GM19035 (cell line): ENCODE measurements around the gene TMA7B.

Source experiments
- ATAC-seq: cut with Tn5 transposase; IDR thresholded peaks from one replicate; pipeline ENCODE4 v1.9.1; 2021; ENCODE audit not compliant: unreplicated experiment

Gene TMA7B

DNA sequence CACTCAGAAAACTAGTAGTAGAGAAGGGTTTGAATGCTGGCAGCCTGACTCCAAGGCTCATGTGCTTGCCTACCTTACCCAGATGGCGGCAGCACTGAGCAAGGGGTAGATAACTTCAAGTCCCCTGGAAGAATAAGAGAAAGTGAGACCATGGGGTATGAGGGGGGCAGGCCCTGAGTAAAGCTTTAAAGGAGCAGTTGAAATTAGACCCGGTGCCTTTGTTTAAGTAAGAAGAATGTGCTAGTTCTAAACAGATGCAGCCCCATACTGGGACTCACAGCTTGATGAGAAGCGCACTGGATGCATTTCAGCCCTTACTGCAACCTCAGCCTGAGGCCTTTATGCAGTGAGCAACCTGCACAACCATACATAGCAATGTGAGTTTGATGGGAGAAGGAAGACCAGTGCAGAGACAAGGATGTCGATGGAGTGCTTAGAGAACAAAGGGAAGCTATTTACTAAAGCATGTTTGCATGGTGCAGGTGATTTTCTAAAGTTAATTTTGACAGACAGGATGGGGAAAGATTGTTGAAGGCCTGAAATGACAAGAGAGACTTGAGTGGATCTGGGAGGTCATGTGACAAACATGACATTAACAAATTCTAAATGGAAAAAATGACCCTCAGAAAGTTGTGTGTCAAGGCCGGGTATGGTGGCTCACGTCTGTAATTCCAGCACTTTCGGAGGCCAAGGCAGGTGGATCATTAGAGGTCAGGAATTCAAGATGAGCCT is 27.1 kb upstream of the TMA7B start:
- no peak for ATAC-seq

DNA sequence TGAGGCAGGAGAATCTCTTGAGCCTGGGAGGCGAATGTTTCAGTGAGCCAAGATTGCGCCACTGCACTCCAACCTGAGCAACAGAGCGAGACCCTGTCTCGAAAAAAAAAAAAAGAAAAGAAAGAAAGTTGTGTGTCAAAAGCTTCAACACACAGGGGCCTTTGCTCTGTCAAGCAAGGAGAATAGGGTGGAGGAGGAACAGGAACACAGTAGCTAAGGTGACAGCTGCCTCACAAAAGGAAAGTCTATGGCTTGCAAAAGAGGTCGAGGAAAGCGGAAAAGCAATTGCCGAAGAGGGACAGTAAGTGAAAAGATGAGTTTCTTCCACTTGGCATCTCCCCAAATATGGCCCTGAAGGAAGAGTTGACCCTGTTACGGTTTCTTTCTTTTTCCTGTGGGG is 26.5 kb upstream of the TMA7B start:
- no peak for ATAC-seq

DNA sequence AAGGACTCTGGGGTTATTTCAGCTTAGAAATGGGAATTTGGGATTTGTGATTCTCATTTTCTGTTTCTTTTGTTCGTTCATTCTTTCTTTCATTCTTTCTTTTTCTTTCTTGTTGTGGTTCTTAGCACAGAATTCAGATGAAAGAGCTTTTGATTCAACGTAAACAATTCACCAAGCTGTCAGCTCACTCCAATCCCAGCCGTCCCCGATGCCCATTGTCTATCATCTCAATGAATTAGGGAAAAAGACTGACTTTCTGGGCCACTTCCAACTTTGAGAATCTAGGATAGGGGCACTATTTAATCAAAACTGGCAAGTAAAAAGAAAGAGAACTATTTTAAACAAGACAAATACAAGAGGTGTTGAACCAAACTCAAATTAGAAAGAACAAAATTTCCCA is 25.1 kb upstream of the TMA7B start:
- ATAC-seq = no peak

DNA sequence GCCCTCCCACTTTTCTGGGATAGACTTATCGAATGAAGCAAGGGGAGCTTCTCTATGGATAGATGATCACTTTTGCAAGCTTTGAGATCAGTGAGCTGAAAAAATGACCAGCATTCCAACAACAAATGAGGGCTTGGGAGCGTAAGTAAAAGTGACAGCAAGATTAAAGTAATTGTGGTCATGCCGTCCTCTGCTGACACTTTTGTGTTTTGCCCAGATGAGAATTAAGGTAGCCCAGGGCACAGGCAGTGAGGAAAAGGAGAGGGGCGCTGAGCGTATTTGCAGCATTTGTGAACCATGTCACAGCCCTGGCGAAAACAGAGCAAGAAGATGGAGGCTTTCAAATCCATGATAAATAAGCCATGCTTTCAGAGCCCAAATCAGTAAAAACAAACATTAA is 24.6 kb upstream of the TMA7B start:
- no peak for ATAC-seq

DNA sequence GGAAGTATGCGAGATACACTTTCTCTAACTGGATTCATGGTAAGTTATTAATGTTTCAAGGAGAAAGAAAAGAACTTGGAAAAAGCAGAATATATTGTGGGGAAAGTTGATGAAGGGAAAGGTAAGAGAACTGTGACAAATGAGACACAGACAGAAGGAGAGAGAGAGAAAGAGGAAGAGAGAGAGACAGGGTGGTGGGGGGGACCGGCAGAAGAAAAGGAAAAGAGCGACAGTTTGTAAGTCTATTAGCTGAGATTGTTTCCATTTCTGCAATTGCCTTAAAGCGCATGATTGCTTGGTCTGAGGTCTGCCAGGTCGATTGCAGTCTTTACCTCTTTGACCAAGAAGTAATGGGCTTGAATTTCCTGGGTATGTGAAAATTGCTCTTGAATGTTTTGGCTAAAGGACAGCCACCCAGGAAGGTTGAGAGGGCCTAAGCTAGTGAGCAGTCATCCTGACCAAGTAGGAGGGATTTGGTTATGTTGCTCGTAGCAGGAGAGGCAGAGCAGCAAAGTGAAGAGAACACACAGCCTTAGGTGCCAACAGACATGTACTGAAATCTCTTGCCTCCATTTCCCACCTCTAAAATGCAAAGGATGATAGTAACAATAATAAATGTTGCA is 23.6 kb upstream of the TMA7B start:
- ATAC-seq = no peak

DNA sequence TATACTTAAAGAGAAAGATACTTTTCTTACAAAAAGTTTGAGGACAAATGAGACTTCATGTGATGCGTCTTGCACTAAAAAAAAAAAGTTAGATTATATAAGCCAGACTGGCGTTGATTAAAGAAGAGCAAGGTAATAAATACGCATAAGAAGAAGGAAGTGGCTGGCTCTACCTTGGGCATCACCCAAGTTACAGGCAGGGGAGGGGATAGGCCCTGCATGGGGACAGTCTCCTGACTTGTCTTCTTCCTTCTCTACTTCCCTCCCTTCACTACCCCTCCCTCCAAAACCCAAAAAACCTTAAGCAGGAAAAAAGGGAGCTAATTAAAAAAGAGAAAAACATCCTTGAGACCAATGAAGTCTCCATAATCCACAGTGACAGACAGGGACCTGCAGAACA is 22.3 kb upstream of the TMA7B start:
- no peak for ATAC-seq

DNA sequence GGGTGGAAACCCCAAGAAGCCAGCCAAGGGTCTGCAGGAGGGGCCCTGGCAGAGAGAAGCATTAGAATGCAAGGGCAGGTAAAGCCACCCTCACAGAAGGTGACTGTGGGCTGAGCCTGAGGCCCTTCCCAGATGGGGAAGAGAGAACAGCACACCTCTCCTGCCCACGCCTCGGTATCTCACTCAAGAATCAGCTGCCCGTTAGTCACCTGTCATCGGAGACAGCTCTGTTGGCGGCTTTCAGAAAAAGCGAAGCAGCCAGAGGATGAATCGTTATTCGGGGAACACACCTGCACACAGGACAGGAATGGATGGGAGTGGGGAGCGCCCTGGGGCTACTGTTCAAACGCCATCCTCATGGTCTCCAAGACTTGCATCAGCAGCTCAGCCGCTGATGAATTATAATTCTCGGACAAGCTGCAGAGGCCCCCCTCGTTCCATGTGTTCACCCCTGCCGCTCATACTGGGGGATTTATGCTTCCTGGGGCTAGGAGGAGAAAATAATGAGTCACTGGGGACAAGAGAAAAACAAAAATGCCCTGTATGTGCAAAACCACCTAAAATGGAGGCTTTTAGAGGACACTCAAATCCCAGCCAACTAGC is 21.6 kb upstream of the TMA7B start:
- ATAC-seq = no peak

DNA sequence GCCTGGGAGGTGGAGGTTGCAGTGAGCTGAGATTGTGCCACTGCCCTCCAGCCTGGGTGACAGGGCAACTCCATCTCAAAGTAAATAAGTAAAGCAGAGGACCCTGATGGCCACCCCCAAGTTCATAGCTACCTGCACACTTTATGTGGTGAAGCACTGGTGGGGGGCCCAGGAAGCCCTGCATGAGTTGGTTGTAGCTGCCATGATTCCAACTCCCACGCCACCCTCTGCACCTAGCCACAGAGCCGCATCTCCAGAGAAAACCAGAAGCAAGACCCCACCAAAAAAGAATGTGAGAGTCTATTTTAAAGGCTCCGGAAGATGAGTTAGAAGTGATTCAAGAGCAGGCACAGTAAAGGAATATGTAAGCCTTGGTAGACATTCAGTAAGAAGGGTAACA is 20.4 kb upstream of the TMA7B start:
- ATAC-seq = no peak

DNA sequence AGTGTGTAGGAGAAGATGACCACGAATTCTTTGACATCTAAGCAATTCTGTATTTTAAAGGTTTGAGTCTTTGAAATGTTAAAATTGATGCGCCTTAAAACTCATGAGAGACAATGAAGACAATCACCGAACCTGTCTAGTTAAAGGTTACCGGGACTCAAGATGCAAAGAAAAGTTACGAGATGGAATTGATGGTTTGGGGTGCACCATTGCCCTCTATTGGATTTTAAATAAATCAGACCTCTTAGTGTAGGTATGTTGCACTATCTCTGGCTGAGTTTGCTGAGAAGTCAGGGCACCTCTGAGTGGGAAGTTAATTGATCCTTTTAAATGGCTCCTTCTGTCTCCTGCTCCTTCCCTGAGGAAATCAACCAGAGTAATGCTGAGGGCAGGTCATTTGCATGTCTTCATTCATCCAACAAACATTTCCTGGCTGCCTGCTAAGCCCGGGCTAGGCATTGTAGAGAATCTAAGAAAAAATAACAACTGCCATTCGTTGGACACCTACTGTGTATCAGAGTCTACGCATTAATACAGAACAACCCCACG is 19.4 kb upstream of the TMA7B start:
- no peak for ATAC-seq

DNA sequence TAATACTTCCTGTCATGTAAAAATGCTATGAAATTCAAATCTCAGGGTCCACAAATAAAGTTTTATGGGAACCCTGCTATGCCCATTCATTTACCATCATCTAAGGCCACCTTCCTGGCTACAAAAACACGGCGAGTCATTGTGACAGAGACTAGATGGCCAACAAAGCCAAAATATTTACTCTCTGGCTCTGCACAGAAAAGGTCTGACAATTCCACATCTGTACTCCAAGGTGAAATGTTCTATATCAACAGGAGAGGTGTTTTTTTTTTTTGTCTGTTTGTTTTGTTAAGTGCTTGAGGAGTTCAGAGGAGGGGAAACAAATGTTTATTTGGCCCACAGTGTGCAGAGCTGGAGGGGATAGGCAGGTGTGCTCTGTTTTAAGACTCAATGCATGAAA is 18.6 kb upstream of the TMA7B start:
- ATAC-seq = no peak

DNA sequence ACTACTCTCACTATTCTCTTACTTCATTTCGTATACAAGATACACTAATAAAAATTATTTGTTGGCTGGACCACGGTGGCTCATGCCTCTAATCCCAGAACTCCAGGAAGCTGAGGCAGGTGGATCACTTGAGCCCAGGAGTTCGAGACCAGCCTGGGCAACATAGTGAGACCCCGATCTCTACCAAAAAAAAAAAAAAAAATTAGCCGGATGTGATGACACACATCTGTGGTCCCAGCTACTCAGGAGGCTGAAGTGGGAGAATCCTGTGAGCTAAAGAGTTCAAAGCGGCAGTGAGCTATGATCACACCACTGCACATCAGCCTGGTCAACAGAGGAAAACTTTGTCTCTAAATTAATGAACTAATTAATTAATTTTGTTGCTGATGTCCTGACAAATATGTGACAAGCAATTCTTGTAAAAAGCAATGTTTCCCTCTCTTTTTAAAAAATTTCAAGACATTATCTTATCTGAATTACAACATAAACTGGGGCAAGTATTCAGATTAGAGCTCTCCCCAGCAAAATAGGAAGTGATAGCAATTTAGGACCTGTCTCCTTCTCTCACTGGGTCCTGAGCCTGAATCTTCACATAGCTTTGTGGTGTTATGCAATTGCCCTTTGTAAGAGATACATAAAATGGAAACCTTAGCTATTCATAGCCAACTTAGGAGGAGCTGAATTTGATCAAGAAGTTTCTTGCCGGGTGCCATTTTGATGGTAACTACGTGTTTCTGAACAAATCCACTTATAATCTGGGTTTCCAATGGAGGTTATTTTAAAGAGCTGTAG is 17.6 kb upstream of the TMA7B start:
- no peak for ATAC-seq

DNA sequence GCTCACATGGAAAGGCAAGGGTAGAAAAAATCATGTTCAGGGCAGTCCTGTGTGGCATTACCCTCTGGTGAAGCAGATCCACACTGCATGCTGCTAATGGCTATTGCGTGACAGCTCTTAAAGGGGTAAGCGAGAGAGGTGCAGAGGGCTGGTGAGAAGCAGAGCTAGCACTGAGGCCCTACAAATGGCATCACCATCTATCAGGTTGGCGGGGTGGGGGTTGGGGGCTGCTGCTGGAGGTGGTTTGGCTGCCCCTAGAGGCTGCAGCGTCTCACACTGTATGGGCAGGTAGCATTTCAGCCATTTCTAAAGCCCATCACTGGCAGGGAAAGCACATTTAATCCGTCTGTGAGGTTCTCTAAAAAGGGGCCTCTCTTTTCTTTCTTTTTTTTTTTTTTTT is 16.9 kb upstream of the TMA7B start:
- ATAC-seq = no peak

DNA sequence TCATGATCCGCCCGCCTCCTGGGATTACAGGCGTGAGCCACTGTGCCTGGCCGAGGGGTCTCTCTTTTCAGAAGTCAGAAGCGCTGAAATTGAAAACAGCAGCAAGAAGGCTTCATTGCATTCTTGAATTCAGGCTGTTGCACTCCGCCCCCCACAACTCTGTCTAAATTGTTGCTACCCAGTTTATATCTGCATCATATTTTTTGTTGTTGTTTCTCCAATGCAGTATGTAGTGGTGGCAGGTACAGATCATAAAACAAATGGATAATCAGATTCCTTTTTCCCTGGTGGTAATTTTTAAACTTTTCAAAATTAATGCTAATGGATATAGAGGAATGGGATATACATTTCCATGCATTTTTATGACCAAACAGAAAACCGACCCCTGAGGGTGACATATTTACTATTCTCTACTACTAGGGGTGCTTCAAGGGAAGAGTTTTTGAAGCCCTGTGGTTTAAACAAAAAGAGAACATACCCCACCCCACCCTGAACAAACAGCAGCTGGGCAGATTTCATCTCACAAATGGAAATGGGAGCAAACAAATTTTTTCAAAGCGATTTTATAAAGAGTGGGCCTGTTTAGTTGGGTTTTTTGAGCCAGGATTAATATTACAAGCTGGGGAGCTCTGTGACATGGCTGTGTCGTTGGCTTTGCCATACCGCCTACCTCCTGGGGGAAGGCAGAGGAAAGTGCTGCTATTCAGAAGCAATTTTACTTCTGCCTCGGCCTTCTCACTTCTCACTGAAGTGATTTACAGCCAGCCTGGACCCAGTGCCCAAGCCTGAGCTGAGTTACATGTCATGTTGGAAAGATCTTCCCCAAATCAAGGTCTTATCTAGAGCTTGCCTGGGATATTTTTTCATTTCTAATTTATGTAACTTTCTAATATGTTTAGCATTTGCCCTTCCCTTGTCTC is 16.0 kb upstream of the TMA7B start:
- ATAC-seq = no peak

DNA sequence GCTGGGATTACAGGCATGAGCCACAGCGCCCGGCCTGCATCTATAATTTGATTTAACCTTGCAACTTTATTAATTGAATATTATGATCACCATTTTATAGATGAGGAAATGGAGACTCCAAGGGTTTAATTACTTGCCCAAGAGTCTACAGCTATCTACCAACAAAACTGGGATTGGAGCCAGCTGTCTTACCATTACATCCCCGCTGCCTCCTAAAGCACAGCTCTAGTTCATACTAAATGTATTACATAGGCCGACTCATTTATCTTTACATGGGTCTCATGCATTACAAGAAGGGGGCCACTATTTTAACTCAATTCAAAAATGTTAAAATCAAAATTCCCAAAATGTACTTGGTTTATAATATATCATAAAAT is 14.1 kb upstream of the TMA7B start:
- no peak for ATAC-seq

DNA sequence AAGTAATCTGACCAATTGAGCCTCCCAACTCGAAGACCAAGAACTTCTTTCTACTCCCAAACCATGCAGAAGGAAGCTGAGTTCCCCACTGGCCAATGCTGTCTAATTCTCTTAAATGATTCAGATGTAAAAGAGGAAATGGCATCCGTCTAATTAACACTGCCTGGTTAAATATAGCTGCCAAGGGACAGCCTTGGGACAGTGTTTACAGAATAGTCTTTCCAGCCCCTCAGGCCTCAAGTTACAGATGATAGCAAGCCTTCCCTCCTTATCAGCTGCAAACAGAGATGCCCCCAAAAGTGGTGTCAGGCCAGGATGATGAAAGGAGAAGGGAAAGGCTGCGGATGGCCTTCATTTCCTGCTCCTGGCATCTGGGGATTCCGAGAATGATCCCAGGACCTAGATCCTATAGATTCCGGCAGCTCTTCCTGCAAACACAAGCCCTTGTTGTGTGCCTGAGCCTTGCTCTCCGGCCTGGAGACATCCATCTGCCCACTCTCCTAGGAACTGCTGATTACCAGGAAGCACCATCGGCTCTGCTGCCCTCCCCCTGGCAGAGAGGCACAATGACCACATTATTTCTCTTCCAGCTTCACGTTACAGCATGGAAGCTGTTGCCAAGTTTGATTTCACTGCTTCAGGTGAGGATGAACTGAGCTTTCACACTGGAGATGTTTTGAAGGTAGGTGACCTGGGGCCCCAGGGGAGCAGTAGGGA is 13.5 kb upstream of the TMA7B start:
- no peak for ATAC-seq

DNA sequence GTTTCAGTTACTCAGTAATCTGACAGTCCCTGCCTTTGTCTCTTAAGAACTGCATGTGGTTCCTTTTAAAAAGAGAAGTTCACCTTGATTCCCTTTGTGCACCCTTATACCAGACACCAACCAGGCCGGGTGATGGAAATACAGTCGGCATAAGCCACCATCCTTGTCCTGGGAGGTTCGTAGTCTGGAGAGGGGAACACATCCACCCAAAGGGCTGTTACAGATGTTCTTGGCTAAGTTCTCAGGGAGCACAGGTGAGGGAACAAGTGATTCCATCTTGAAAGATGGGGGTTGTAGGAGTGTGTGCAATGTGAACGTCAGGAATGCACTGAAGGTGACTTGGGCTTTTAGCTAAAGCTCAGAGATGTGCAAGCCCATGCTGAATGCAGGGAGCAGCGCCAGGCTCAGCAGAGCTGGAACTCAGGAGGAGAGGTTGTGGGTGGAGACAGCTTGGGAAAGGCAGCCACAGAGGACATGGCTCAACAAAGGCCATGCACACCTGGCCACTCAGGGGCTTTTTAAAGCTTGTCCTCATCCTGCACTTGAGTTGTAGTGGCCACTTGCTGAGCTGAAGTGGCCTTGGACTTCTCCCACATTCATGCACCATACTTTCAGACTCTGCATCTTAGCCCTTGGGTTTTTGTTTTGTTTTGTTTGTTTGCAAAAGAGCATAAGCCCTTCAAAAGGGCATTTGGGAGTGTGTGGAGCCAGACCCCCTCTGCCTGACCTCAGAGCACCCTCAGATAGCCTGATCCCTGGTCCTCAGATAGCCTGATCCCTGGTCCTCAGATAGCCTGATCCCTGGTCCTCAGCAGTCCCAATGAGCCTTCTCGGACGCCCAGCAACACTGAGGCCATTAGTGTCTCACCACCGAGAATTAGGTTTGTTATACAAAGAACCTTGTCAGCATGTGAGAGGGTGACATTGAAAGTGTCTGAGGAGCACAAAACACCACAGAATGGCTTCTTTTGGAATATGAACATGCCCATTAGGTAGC is 12.7 kb upstream of the TMA7B start:
- no peak for ATAC-seq

DNA sequence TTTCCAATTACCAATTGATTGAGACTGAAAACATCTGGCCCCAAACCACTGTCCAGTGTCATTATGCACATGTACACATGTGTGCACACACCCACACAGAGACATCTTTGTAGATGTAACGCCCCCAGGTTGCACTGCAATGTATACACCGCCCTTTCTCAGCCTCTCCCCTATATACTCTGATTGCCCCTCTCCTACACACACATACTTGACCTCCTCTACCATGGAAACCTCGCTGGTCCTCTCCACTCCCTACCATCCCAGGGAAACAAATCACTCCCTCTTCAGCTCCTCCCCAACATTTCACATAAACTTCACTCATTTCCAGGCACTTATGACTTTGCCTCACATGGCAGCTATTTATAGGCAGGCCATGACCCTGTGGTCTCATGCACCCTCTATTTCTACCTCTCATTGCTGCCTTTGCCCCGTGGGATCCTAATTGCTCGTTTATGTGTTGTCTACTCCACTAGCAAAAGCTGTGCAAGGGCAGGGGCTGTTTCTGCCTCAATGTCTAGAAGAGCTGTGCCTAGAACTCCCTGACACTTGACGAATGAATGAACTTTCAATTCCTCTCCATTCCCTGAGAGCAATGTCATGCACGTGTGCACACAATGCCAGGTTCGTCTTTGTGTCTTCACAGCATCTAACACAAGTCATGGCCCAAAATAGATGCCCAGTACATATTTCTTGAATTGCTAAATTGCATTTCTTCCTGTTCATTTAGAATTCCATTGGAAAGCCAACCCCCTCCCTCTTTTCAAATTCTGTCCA is 10.0 kb upstream of the TMA7B start:
- no peak for ATAC-seq
